ENCODE data around the gene SHQ1. TPM values are rescaled to one million over a fixed set of nuclear protein-coding genes. Genes with fewer than 3 reads are reported as not detected.

SHQ1 gene
- total RNA-seq, result 18.0 and 19.2 TPM in 2 replicates
- long read RNA-seq, transcript SHQ1-201 (11 exons, 2,879 nt), result major isoform, 148 of 166 reads
- long read RNA-seq, partial matches to known transcripts, result 6 of 166 reads
- long read RNA-seq, other reads (novel, unspliced or antisense), result 11 of 166 reads

DNA sequence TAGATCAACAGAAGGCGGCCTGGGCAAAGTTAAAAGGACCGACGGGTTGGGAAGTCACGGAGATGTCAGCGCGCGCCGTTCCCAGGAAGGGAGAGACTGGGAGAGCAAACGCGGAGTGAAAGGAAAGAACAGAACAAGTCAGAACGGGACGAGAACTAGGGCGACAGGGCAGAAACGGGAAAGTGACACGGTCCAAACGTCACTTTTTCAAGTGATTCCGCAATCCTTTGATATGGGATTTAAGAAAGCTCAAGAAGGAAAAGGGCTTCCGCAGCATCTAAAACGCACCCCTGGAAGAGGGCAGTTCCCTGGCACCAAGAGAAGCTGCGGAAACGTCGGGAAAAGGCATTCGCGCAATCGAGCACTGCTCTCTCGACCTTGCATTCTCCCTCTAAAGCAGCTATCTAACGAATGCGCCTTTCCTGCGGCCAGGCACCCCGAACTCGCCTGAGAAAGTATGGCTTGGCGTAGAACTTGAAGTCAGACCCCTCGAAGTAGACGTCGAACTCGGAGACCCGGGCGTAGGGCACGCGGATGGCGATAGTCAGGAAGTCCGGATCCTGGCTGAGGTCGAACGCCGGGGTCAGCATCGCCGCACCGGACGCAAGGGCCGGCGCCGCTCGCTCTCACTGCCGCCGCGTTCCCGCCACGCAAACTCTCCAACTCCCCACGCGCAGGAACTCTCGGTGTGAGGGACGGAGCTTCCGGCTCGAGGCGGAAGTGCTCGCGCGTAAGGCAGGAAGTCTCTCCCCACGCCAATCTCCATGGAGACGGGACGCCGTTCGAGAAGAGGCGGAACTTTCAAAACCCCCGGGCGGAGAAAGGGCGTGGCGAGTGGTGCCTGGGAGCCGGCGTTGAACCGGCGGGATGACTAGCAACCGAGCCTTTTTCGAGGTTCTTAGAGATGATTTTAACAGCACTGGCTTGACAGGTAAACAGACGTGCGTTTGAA, at the start of gene SHQ1:
TSS of gene SHQ1 (minus strand) at position 695 of the 952 bp plus-strand sequence. CDS start at position 590, 105 bp downstream.
- DNase-seq (ENCODE audit: extremely low spot score, unreplicated experiment), result peak; percentile 97
- no peaks in the 10 kb centered on the region for H3K9me3 Mint-ChIP-seq (ENCODE audit: unreplicated experiment)
- H3K36me3 Mint-ChIP-seq (ENCODE audit: unreplicated experiment), result peaks cover 2% of the 10 kb centered on the region
- H3K4me1 Mint-ChIP-seq (ENCODE audit: unreplicated experiment), result peaks cover 42% of the 10 kb centered on the region
- peak within 1 kb of the TSS; percentile 53 for H3K27ac Mint-ChIP-seq (ENCODE audit: unreplicated experiment)
- peaks cover 7% of the 10 kb centered on the region for H3K27me3 Mint-ChIP-seq (ENCODE audit: unreplicated experiment)
- TF ChIP-seq, protein P1, sequence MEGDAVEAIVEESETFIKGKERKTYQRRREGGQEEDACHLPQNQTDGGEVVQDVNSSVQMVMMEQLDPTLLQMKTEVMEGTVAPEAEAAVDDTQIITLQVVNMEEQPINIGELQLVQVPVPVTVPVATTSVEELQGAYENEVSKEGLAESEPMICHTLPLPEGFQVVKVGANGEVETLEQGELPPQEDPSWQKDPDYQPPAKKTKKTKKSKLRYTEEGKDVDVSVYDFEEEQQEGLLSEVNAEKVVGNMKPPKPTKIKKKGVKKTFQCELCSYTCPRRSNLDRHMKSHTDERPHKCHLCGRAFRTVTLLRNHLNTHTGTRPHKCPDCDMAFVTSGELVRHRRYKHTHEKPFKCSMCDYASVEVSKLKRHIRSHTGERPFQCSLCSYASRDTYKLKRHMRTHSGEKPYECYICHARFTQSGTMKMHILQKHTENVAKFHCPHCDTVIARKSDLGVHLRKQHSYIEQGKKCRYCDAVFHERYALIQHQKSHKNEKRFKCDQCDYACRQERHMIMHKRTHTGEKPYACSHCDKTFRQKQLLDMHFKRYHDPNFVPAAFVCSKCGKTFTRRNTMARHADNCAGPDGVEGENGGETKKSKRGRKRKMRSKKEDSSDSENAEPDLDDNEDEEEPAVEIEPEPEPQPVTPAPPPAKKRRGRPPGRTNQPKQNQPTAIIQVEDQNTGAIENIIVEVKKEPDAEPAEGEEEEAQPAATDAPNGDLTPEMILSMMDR (IDR thresholded peaks at IDR 0.05), result no peak
- peak within 1 kb of the TSS; percentile 94 for H3K4me3 Mint-ChIP-seq (ENCODE audit: unreplicated experiment)

DNA sequence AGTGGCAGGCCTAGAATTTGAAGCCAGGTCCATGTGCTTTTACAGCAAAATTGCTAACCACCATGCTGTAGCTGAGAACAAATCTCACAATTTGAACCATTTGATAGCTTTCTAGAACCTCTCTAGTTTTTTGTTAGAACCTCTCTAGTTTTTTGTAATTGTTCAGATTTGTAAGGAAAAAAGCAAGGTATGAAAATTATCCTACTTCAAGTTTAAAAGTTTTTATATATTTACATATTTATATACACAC, 49.4 kb upstream of the SHQ1 start:
- no peak for DNase-seq (ENCODE audit: extremely low spot score, unreplicated experiment)
- no peak overlapping the region for H3K27ac Mint-ChIP-seq (ENCODE audit: unreplicated experiment)
- H3K27me3 Mint-ChIP-seq (ENCODE audit: unreplicated experiment), result peaks cover 6% of the 10 kb centered on the region
- no peak overlapping the region for H3K4me3 Mint-ChIP-seq (ENCODE audit: unreplicated experiment)
- TF ChIP-seq, protein P1 (IDR thresholded peaks at IDR 0.05), result no peak
- no peaks in the 10 kb centered on the region for H3K36me3 Mint-ChIP-seq (ENCODE audit: unreplicated experiment)
- H3K9me3 Mint-ChIP-seq (ENCODE audit: unreplicated experiment), result no peaks in the 10 kb centered on the region
- peaks cover 15% of the 10 kb centered on the region for H3K4me1 Mint-ChIP-seq (ENCODE audit: unreplicated experiment)

DNA sequence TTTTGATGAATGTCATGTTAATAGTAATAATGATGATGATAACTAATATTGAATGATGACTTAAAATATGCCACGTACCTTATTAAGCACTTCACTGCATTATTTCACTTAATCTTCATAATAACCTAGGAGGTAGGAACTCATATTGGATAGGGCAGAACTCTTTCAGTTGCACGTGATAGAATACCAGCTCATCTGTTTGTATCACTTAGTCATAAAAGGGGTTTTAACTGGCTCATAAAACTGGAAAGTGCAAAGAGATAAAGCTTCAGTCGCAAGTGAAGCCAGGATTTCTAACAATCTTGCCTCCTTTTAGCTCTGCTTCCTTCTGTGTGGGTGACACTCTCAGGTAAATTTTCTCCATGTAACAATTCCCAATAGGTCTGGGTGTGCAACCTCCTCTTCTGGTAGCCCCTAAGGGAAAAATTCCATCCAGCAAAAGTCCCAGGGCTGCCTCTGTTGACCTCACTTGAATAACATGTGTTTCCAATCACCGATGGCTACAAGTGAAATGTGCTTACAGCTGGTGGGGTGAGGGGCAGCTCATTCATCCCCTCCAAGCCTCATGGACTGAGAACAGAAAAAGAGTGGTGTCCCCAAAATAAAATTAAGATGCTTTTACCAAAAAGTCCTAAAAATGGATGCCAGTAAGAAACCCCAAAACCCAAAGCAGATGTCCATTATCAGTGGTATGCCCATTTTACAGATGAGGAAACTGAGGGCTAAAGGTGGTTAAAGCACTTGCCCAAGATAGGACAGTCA, 48.9 kb upstream of the SHQ1 start:
- no peak overlapping the region for H3K27ac Mint-ChIP-seq (ENCODE audit: unreplicated experiment)
- no peaks in the 10 kb centered on the region for H3K36me3 Mint-ChIP-seq (ENCODE audit: unreplicated experiment)
- no peak for DNase-seq (ENCODE audit: extremely low spot score, unreplicated experiment)
- no peaks in the 10 kb centered on the region for H3K9me3 Mint-ChIP-seq (ENCODE audit: unreplicated experiment)
- no peak overlapping the region for H3K4me3 Mint-ChIP-seq (ENCODE audit: unreplicated experiment)
- TF ChIP-seq, protein P1 (IDR thresholded peaks at IDR 0.05), result no peak
- peaks cover 6% of the 10 kb centered on the region for H3K27me3 Mint-ChIP-seq (ENCODE audit: unreplicated experiment)
- peaks cover 17% of the 10 kb centered on the region for H3K4me1 Mint-ChIP-seq (ENCODE audit: unreplicated experiment)

DNA sequence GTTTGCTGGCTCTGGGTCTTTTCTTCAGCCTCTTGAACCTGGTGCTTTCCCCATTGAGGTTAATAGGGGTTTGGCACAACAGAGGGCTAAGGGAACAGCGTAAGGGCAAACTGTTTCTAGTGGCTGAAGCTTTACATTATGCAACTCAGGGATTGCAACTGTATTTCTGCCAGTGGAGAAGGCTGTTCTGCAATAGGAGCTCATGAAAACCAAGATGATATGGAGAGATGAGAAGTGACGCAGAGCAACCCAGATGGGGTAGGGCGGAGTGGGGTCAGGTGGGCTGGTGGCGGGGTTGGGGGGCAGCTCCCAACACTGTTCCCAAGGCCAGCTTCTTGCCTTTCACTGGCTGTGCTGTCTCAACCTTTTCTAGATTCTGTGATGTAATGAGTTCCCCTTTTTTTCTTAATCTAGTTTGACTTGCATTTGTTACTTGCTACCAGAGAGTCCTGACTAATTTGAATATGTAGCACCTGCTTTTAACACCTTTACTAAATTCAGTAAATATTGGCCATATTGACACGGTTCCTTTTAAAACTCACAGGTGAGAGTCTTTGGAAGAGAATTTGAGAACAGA, 46.8 kb upstream of the SHQ1 start:
- Mint-ChIP-seq H3K9me3 (ENCODE audit: unreplicated experiment) (no peaks in the 10 kb centered on the region), H3K27ac (ENCODE audit: unreplicated experiment) (no peak overlapping the region), H3K36me3 (ENCODE audit: unreplicated experiment) (no peaks in the 10 kb centered on the region), H3K4me1 (ENCODE audit: unreplicated experiment) (peaks cover 37% of the 10 kb centered on the region), H3K4me3 (ENCODE audit: unreplicated experiment) (no peak overlapping the region), H3K27me3 (ENCODE audit: unreplicated experiment) (peaks cover 6% of the 10 kb centered on the region)
- TF ChIP-seq, protein P1 (IDR thresholded peaks at IDR 0.05), result no peak
- no peak for DNase-seq (ENCODE audit: extremely low spot score, unreplicated experiment)

Data from osteocyte (in vitro differentiated cells).